ENCODE measurements around the gene IPO4.
"Not testable (repeated sequence)": the region's sequence is repeated elsewhere in the genome, so short reads cannot be mapped to it uniquely, and the experiment has no call there.

IPO4 gene

GRCh38 chr14:24216345-24216699, 27.7 kb upstream of the IPO4 start:
- DNase-seq = no peak

- peak; percentile 91 for DNase-seq
These were observed 27.1 kb upstream of the IPO4 start, which contains the start of gene MDP1 for GRCh38 chr14:24215495-24216344. Gene MDP1, minus strand, starts transcription at chr14:24216066. Its CDS starts 111 bp downstream, at chr14:24215955.

GRCh38 chr14:24213866-24214662, 25.4 kb upstream of the IPO4 start:
- DNase-seq = no peak

- peak; percentile 100 for DNase-seq
These were observed 24.6 kb upstream of the IPO4 start, which contains the start of gene CHMP4A for GRCh38 chr14:24212924-24213865. Gene CHMP4A, minus strand, starts transcription at chr14:24213488. Its CDS starts 49 bp downstream, at chr14:24213439.

GRCh38 chr14:24211311-24211710, 22.7 kb upstream of the IPO4 start:
- DNase-seq = no peak

- no peak for DNase-seq
These were observed 19.0 kb upstream of the IPO4 start for GRCh38 chr14:24207625-24208024.

- no peak for DNase-seq
These were observed 18.5 kb upstream of the IPO4 start for GRCh38 chr14:24207104-24207551.

- DNase-seq = no peak
These were observed 17.9 kb upstream of the IPO4 start for GRCh38 chr14:24206260-24207103.

- DNase-seq = no peak
These were observed 15.8 kb upstream of the IPO4 start for GRCh38 chr14:24204163-24205146.

- DNase-seq = not testable (repeated sequence)
These were observed 14.8 kb upstream of the IPO4 start for GRCh38 chr14:24203249-24203886.

- not testable (repeated sequence) for DNase-seq
These were observed 13.9 kb upstream of the IPO4 start for GRCh38 chr14:24202538-24202937.

GRCh38 chr14:24198814-24199524, 10.4 kb upstream of the IPO4 start:
- DNase-seq = no peak

- no peak for DNase-seq
These were observed 8.4 kb upstream of the IPO4 start for GRCh38 chr14:24197056-24197450.

- DNase-seq = peak; percentile 16
These were observed 7.7 kb upstream of the IPO4 start for GRCh38 chr14:24196071-24197055.

GRCh38 chr14:24195186-24196070, 6.8 kb upstream of the IPO4 start, which contains the start of gene TM9SF1:
Gene TM9SF1, minus strand, starts transcription at chr14:24195441. Its CDS starts 422 bp downstream, at chr14:24195019.
- peak; percentile 88 for DNase-seq

- DNase-seq = no peak
These were observed 6.2 kb upstream of the IPO4 start for GRCh38 chr14:24194873-24195185.

Measured in DMS79 (cell line).